ENCODE data around the gene FBXL14. TPM values are rescaled to one million over a fixed set of nuclear protein-coding genes. Genes with fewer than 3 reads are reported as not detected.

FBXL14 gene
- polyA plus RNA-seq, 2 of the 4 experiments (the other 2 are of a cell fraction) = 6.7 to 7.1 TPM

- Histone ChIP-seq H3K9me3 (no peaks in the 10 kb centered on the region), H3K4me1 (no peaks in the 10 kb centered on the region), H3K27ac (no peak overlapping the region), H3K4me2 (no peak overlapping the region), H3K4me3 (no peak overlapping the region)
- DNase-seq (ENCODE audit: low read depth in 1 of 2, low spot score in 1 of 2) (no peak), ATAC-seq (no peak), FAIRE-seq (no peak)
- 66% methylated on average over 6 of the region's 6 CpGs for WGBS (ENCODE audit: missing lambda C conversion rate)
- ChIA-PET POLR2A (no interaction called here), CTCF (interaction anchor here (4.2 kb wide), 1 partner anchor 443 kb away, joined by 17 read pairs; no protein-coding TSS in a partner anchor)
- TF ChIP-seq ZC3H11A (IDR thresholded peaks at IDR 0.05) (no peak), ELK1 (IDR thresholded peaks at IDR 0.05; ENCODE audit: low read depth, low read length) (no peak), MAZ (IDR thresholded peaks at IDR 0.05; ENCODE audit: borderline replicate concordance, low read depth, low read length) (no peak), ZSCAN20 (CRISPR knock-in tag; IDR thresholded peaks at IDR 0.05) (no peak), CEBPB (IDR thresholded peaks at IDR 0.05) (no peak), ZFP36 (IDR thresholded peaks at IDR 0.05; ENCODE audit: borderline replicate concordance, partially characterized antibody) (no peak), TP53 (CRISPR knock-in tag; IDR thresholded peaks at IDR 0.05) (no peak), FOXS1 (CRISPR knock-in tag; IDR thresholded peaks at IDR 0.05) (no peak), CHD4 (IDR thresholded peaks at IDR 0.05; ENCODE audit: borderline replicate concordance) (no peak), NPAS2 (CRISPR knock-in tag; IDR thresholded peaks at IDR 0.05; ENCODE audit: borderline replicate concordance) (no peak), HOXB13 (CRISPR knock-in tag; IDR thresholded peaks at IDR 0.05; ENCODE audit: low read depth) (no peak), EP300 (IDR thresholded peaks at IDR 0.05) (no peak), ATOH8 (CRISPR knock-in tag; IDR thresholded peaks at IDR 0.05; ENCODE audit: low read depth) (no peak)
- TF ChIP-seq, protein P1, sequence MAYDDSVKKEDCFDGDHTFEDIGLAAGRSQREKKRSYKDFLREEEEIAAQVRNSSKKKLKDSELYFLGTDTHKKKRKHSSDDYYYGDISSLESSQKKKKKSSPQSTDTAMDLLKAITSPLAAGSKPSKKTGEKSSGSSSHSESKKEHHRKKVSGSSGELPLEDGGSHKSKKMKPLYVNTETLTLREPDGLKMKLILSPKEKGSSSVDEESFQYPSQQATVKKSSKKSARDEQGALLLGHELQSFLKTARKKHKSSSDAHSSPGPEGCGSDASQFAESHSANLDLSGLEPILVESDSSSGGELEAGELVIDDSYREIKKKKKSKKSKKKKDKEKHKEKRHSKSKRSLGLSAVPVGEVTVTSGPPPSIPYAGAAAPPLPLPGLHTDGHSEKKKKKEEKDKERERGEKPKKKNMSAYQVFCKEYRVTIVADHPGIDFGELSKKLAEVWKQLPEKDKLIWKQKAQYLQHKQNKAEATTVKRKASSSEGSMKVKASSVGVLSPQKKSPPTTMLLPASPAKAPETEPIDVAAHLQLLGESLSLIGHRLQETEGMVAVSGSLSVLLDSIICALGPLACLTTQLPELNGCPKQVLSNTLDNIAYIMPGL (CRISPR knock-in tag; IDR thresholded peaks at IDR 0.05; ENCODE audit: borderline replicate concordance) = no peak
- TF ChIP-seq, protein P2, sequence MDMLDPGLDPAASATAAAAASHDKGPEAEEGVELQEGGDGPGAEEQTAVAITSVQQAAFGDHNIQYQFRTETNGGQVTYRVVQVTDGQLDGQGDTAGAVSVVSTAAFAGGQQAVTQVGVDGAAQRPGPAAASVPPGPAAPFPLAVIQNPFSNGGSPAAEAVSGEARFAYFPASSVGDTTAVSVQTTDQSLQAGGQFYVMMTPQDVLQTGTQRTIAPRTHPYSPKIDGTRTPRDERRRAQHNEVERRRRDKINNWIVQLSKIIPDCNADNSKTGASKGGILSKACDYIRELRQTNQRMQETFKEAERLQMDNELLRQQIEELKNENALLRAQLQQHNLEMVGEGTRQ (IDR thresholded peaks at IDR 0.05) = no peak
- TF ChIP-seq, protein P3, sequence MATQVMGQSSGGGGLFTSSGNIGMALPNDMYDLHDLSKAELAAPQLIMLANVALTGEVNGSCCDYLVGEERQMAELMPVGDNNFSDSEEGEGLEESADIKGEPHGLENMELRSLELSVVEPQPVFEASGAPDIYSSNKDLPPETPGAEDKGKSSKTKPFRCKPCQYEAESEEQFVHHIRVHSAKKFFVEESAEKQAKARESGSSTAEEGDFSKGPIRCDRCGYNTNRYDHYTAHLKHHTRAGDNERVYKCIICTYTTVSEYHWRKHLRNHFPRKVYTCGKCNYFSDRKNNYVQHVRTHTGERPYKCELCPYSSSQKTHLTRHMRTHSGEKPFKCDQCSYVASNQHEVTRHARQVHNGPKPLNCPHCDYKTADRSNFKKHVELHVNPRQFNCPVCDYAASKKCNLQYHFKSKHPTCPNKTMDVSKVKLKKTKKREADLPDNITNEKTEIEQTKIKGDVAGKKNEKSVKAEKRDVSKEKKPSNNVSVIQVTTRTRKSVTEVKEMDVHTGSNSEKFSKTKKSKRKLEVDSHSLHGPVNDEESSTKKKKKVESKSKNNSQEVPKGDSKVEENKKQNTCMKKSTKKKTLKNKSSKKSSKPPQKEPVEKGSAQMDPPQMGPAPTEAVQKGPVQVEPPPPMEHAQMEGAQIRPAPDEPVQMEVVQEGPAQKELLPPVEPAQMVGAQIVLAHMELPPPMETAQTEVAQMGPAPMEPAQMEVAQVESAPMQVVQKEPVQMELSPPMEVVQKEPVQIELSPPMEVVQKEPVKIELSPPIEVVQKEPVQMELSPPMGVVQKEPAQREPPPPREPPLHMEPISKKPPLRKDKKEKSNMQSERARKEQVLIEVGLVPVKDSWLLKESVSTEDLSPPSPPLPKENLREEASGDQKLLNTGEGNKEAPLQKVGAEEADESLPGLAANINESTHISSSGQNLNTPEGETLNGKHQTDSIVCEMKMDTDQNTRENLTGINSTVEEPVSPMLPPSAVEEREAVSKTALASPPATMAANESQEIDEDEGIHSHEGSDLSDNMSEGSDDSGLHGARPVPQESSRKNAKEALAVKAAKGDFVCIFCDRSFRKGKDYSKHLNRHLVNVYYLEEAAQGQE (IDR thresholded peaks at IDR 0.05) = no peak
Observed at GRCh38 chr12:1560704-1561103, 33.7 kb downstream of the FBXL14 start.

DNA sequence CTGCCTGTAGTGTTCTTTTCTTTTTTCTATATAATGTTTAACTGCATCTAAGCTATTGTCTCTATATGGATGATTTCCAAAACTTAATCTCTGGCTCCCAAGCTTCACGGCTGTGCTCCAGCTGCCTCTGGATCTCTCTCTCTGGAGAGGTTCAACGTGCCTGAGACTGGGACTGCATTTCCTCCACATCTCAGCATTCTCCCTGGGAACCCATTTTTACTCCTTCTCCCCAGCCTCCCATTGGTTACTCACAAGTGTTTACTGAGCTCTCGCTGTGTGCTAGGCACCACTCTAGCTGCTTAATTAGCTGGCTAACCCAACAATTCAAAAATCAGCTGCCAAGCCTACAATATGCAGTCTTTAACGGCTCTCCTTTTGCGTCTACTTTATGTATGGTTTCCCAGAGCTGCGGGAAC lies 34.7 kb downstream of the FBXL14 start:
- no peak for TF ChIP-seq ZSCAN20 (CRISPR knock-in tag; IDR thresholded peaks at IDR 0.05)
- TF ChIP-seq RNF2 (IDR thresholded peaks at IDR 0.05; ENCODE audit: borderline replicate concordance, low read depth) = no peak
- no peak for TF ChIP-seq MAFK (IDR thresholded peaks at IDR 0.05; ENCODE audit: partially characterized antibody)
- TF ChIP-seq RFX5 (IDR thresholded peaks at IDR 0.05) = no peak
- no peak for TF ChIP-seq NFE2L2 (conservative IDR thresholded peaks at IDR 0.05; ENCODE audit: low read length)
- no peak for TF ChIP-seq HOXB5 (CRISPR knock-in tag; IDR thresholded peaks at IDR 0.05)
- TF ChIP-seq, protein P1 (CRISPR knock-in tag; IDR thresholded peaks at IDR 0.05; ENCODE audit: borderline replicate concordance) = no peak
- TF ChIP-seq ELK1 (IDR thresholded peaks at IDR 0.05; ENCODE audit: low read depth, low read length) = no peak
- TF ChIP-seq ZC3H11A (IDR thresholded peaks at IDR 0.05) = no peak
- TF ChIP-seq HDAC2 (IDR thresholded peaks at IDR 0.05) = no peak
- no peak for TF ChIP-seq NPAS2 (CRISPR knock-in tag; IDR thresholded peaks at IDR 0.05; ENCODE audit: borderline replicate concordance)
- no peak for TF ChIP-seq CHD2 (IDR thresholded peaks at IDR 0.05; ENCODE audit: low read length, partially characterized antibody)
- TF ChIP-seq TFCP2L1 (CRISPR knock-in tag; IDR thresholded peaks at IDR 0.05) = no peak
- no peak for TF ChIP-seq BHLHE40 (IDR thresholded peaks at IDR 0.05; ENCODE audit: low read depth, low read length)
- ChIA-PET CTCF (interaction anchor here (1.4 to 4.2 kb wide), 3 partner anchors 9 to 442 kb away, joined by 4 to 17 read pairs (median 7); no protein-coding TSS in a partner anchor), POLR2A (no interaction called here)
- Histone ChIP-seq H3K4me3 (no peak overlapping the region), H3K4me1 (no peaks in the 10 kb centered on the region), H3K27ac (no peak overlapping the region), H3K9me3 (no peaks in the 10 kb centered on the region), H3K4me2 (no peak overlapping the region)
- ATAC-seq (no peak), DNase-seq (ENCODE audit: low read depth in 1 of 2, low spot score in 1 of 2) (no peak), FAIRE-seq (no peak)
- WGBS (ENCODE audit: missing lambda C conversion rate) = 74% methylated on average over 6 of the region's 6 CpGs
